GM12878 (cell line): Measurements from ENCODE around the gene PHAF1. TPM values are rescaled to one million over a fixed set of nuclear protein-coding genes. Genes with fewer than 3 reads are reported as not detected.
A peak's percentile ranks its signal among the peaks of the same experiment; 100 is the strongest.

Source experiments
- CREB1 ChIP-seq: IDR thresholded peaks from 2 replicates; pipeline ENCODE4 v1.6.1; 2012; ENCODE audit warnings: low read depth, mild to moderate bottlenecking, inconsistent platforms
- GATAD2B ChIP-seq: fragments of 450-650 bp; conservative IDR thresholded peaks from 2 replicates; pipeline ENCODE4 v1.6.1; 2017; ENCODE audit warnings: low read depth, mild to moderate bottlenecking, moderate library complexity
- JUNB ChIP-seq: IDR thresholded peaks from 2 replicates; pipeline ENCODE4 v1.6.1; 2016; ENCODE audit warnings: antibody characterized with exemption, mild to moderate bottlenecking
- MXI1 ChIP-seq: fragments of 150-350 bp; IDR thresholded peaks from 2 replicates; pipeline ENCODE4 v1.6.1; 2011; ENCODE audit warnings: low read depth, mild to moderate bottlenecking, inconsistent platforms, low read length, improper control_type of control experiment
- PAX5 ChIP-seq: IDR thresholded peaks from 2 replicates; pipeline ENCODE4 v1.6.1; 2011; ENCODE audit warnings: low read depth, low read length, borderline replicate concordance
- PML ChIP-seq: IDR thresholded peaks from 2 replicates; pipeline ENCODE4 v1.6.1; 2012; ENCODE audit warnings: low read length, inconsistent platforms
- RAD21 ChIP-seq: IDR thresholded peaks from 2 replicates; pipeline ENCODE4 v1.6.1; 2011; ENCODE audit warnings: mild to moderate bottlenecking, low read depth, low read length, moderate library complexity; ENCODE audit not compliant: insufficient read depth
- SIX5 ChIP-seq: IDR thresholded peaks from 2 replicates; pipeline ENCODE4 v1.6.1; 2011; ENCODE audit warnings: mild to moderate bottlenecking, low read depth, low read length, moderate library complexity; ENCODE audit not compliant: severe bottlenecking
- SMARCA5 ChIP-seq: fragments of 450-650 bp; IDR thresholded peaks from 2 replicates; pipeline ENCODE4 v1.6.1; 2017; ENCODE audit warnings: mild to moderate bottlenecking
- SREBF1 ChIP-seq: IDR thresholded peaks from 2 replicates; pipeline ENCODE4 v1.6.1; 2012; ENCODE audit warnings: mild to moderate bottlenecking, low read length
- STAT3 ChIP-seq: IDR thresholded peaks from 2 replicates; pipeline ENCODE4 v1.6.1; 2011; ENCODE audit warnings: low read depth, low read length, improper control_type of control experiment
- ZNF207 ChIP-seq: fragments of 450-650 bp; IDR thresholded peaks from 2 replicates; pipeline ENCODE4 v1.6.1; 2014; ENCODE audit warnings: antibody characterized with exemption, mild to moderate bottlenecking, borderline replicate concordance
- ZZZ3 ChIP-seq: IDR thresholded peaks from 2 replicates; pipeline ENCODE4 v1.6.1; 2011; ENCODE audit warnings: low read depth; ENCODE audit not compliant: control insufficient read depth, insufficient read length
- polyA plus RNA-seq, 11 experiments: library from polyadenylated mRNA; depleted of rRNA in 4 of 11; unstranded in 6 of 11; stranded (reverse) in 5 of 11; fragments of >200 nt; fragmentation: Nextera tagmentation in 4 of 11; fragmentation: Illumina TruSeq in 1 of 11; extraction: Ambion mirVana in 4 of 11; extraction: Trizol in 1 of 11; gene quantifications; 1 replicate in 1 of 11; 2 replicates in 10 of 11; pipeline versions ENCODE4 v1.2.1 to v1.2.3, GENCODE V29; 2011 to 2016; ENCODE audit warnings: inconsistent platforms in 2 of 11, missing spikeins in 2 of 11, low read depth in 1 of 11
- total RNA-seq, 4 experiments: library from RNA; depleted of rRNA in 3 of 4; stranded (reverse); fragments of >200 nt in 3 of 4; fragmentation: Illumina TruSeq in 1 of 4; extraction: Trizol in 1 of 4; gene quantifications; 2 replicates each; pipeline versions ENCODE4 v1.2.1 to v1.2.3, GENCODE V29; 2013 to 2021
- TF ChIP-seq, protein P1 (sequence below): fragments of 450-650 bp; IDR thresholded peaks from 2 replicates; pipeline ENCODE4 v1.6.1; 2017; ENCODE audit warnings: low read depth, mild to moderate bottlenecking, moderate library complexity
- TF ChIP-seq, protein P2 (sequence below): fragments of 450-650 bp; formaldehyde crosslinking; IDR thresholded peaks from 2 replicates; pipeline ENCODE4 v1.5.0; 2022; ENCODE audit warnings: mild to moderate bottlenecking, missing genetic modification characterization
- TF ChIP-seq, protein P3 (sequence below): IDR thresholded peaks from 2 replicates; pipeline ENCODE4 v1.6.1; 2011; ENCODE audit warnings: borderline replicate concordance, low read depth, mild to moderate bottlenecking, moderate library complexity, low read length; ENCODE audit not compliant: insufficient read depth, poor library complexity, severe bottlenecking
- TF ChIP-seq, protein P4 (sequence below): IDR thresholded peaks from 2 replicates; pipeline ENCODE4 v1.6.1; 2011; ENCODE audit warnings: low read depth, low read length, improper control_type of control experiment, borderline replicate concordance
- TF ChIP-seq, protein P5 (sequence below), 3 experiments: IDR thresholded peaks in 2 of 3; conservative IDR thresholded peaks in 1 of 3; 2 replicates each; pipeline ENCODE4 v1.5.1; 2011; ENCODE audit warnings: low read depth in 3 of 3, low read length in 3 of 3, mild to moderate bottlenecking in 3 of 3, control low read depth in 2 of 3, moderate library complexity in 2 of 3, inconsistent platforms in 1 of 3, mixed read lengths in 1 of 3; ENCODE audit not compliant: control insufficient read depth in 2 of 3, insufficient read depth in 1 of 3; ENCODE audit errors: extremely low read depth in 1 of 3

PHAF1 gene
- total and polyA plus RNA-seq, 10 of the 15 experiments (the other 5 are each of a cell fraction or from before 2014, with no cell fraction given) = 4.5 to 20.9 (median 14.9) TPM

DNA sequence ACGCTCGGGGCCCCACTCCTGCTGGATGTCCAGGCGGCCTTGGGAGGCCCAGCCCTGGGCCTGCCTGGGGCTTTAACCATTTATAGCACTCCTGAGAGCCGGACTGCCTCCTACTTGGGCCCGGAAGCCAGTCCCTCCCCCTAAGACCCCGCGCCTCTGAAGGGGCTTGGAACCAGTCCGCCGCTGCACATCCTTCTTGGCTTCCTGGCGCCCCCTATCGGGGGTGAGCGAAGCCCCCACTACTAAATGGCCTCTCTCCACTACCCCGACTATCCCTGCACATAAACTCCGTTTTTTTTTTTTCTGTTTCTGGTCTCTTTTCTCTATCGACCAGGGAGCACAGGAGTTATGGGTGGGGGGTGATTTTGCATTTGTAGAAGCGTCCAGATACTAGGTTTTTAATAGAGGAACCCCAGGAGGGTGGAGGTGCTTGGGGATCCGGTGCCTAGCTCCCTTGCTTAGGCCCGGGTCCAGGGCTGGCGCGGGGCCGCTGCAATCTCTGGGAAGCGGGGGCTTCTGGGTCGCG lies 60.0 kb downstream of the PHAF1 start (continued):
- TF ChIP-seq, protein P1, sequence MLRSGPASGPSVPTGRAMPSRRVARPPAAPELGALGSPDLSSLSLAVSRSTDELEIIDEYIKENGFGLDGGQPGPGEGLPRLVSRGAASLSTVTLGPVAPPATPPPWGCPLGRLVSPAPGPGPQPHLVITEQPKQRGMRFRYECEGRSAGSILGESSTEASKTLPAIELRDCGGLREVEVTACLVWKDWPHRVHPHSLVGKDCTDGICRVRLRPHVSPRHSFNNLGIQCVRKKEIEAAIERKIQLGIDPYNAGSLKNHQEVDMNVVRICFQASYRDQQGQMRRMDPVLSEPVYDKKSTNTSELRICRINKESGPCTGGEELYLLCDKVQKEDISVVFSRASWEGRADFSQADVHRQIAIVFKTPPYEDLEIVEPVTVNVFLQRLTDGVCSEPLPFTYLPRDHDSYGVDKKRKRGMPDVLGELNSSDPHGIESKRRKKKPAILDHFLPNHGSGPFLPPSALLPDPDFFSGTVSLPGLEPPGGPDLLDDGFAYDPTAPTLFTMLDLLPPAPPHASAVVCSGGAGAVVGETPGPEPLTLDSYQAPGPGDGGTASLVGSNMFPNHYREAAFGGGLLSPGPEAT = 0 out of 2 replicates have a peak, but pooled peaks have one; percentile 19
- TF ChIP-seq ZZZ3 (no peak), JUNB (no peak), SMARCA5 (0 out of 2 replicates have a peak, but pooled peaks have one; percentile 19), MXI1 (no peak), CREB1 (no peak), PML (no peak), SIX5 (no peak), ZNF207 (no peak), SREBF1 (no peak), STAT3 (no peak), PAX5 (no peak), GATAD2B (no peak), RAD21 (peak; percentile 32; the same call in 1 of the 2 replicates)
- TF ChIP-seq, protein P2, sequence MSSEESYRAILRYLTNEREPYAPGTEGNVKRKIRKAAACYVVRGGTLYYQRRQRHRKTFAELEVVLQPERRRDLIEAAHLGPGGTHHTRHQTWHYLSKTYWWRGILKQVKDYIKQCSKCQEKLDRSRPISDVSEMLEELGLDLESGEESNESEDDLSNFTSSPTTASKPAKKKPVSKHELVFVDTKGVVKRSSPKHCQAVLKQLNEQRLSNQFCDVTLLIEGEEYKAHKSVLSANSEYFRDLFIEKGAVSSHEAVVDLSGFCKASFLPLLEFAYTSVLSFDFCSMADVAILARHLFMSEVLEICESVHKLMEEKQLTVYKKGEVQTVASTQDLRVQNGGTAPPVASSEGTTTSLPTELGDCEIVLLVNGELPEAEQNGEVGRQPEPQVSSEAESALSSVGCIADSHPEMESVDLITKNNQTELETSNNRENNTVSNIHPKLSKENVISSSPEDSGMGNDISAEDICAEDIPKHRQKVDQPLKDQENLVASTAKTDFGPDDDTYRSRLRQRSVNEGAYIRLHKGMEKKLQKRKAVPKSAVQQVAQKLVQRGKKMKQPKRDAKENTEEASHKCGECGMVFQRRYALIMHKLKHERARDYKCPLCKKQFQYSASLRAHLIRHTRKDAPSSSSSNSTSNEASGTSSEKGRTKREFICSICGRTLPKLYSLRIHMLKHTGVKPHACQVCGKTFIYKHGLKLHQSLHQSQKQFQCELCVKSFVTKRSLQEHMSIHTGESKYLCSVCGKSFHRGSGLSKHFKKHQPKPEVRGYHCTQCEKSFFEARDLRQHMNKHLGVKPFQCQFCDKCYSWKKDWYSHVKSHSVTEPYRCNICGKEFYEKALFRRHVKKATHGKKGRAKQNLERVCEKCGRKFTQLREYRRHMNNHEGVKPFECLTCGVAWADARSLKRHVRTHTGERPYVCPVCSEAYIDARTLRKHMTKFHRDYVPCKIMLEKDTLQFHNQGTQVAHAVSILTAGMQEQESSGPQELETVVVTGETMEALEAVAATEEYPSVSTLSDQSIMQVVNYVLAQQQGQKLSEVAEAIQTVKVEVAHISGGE (CRISPR knock-in tag) = no peak
- TF ChIP-seq, protein P3, sequence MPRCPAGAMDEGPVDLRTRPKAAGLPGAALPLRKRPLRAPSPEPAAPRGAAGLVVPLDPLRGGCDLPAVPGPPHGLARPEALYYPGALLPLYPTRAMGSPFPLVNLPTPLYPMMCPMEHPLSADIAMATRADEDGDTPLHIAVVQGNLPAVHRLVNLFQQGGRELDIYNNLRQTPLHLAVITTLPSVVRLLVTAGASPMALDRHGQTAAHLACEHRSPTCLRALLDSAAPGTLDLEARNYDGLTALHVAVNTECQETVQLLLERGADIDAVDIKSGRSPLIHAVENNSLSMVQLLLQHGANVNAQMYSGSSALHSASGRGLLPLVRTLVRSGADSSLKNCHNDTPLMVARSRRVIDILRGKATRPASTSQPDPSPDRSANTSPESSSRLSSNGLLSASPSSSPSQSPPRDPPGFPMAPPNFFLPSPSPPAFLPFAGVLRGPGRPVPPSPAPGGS = no peak
- TF ChIP-seq, protein P4, sequence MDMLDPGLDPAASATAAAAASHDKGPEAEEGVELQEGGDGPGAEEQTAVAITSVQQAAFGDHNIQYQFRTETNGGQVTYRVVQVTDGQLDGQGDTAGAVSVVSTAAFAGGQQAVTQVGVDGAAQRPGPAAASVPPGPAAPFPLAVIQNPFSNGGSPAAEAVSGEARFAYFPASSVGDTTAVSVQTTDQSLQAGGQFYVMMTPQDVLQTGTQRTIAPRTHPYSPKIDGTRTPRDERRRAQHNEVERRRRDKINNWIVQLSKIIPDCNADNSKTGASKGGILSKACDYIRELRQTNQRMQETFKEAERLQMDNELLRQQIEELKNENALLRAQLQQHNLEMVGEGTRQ = no peak
- TF ChIP-seq, protein P5, sequence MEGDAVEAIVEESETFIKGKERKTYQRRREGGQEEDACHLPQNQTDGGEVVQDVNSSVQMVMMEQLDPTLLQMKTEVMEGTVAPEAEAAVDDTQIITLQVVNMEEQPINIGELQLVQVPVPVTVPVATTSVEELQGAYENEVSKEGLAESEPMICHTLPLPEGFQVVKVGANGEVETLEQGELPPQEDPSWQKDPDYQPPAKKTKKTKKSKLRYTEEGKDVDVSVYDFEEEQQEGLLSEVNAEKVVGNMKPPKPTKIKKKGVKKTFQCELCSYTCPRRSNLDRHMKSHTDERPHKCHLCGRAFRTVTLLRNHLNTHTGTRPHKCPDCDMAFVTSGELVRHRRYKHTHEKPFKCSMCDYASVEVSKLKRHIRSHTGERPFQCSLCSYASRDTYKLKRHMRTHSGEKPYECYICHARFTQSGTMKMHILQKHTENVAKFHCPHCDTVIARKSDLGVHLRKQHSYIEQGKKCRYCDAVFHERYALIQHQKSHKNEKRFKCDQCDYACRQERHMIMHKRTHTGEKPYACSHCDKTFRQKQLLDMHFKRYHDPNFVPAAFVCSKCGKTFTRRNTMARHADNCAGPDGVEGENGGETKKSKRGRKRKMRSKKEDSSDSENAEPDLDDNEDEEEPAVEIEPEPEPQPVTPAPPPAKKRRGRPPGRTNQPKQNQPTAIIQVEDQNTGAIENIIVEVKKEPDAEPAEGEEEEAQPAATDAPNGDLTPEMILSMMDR (IDR thresholded peaks at IDR 0.05 in 2 of 3, conservative IDR thresholded peaks at IDR 0.05 in 1 of 3; ENCODE audit: control insufficient read depth in 2 of 3, extremely low read depth in 1 of 3, insufficient read depth in 1 of 3, low read depth in 3 of 3, low read length in 3 of 3) = peak; percentile 55 to 72 (median 59)
- TF ChIP-seq, all 136 proteins: peak for 8
